Cardiac muscle cell (in vitro differentiated cells and primary cell): ENCODE measurements around the gene FARS2. TPM values are rescaled to one million over a fixed set of nuclear protein-coding genes. Genes with fewer than 3 reads are reported as not detected.
A peak's percentile ranks its signal among the peaks of the same experiment; 100 is the strongest.

Experiments used
- DNase-seq, 2 donors: peaks; one replicate each; pipeline versions ENCODE4 v3.0.0 to v3.0.0-alpha.2; 2010 to 2017; ENCODE audit warnings: low read depth in 1 of 2, low spot score in 1 of 2
- H3K27ac ChIP-seq: fragments of 200-600 bp; sonication (generic); 2 replicates; pipeline ENCODE4 v1.5.1; 2016
- H3K27me3 ChIP-seq: fragments of 200-600 bp; sonication (generic); 2 replicates; pipeline ENCODE4 v1.6.0; 2016; ENCODE audit warnings: control low read depth
- H3K36me3 ChIP-seq: fragments of 200-600 bp; sonication (generic); 2 replicates; pipeline ENCODE4 v1.5.1; 2016; ENCODE audit warnings: control low read depth
- H3K4me1 ChIP-seq: fragments of 200-600 bp; sonication (generic); 2 replicates; pipeline ENCODE4 v1.8.1; 2017; ENCODE audit warnings: low read depth, mild to moderate bottlenecking, mixed run types
- H3K4me3 ChIP-seq: fragments of 200-600 bp; sonication (generic); 2 replicates; pipeline ENCODE4 v1.5.1; 2016; ENCODE audit warnings: mild to moderate bottlenecking
- H3K9me3 ChIP-seq: fragments of 200-600 bp; sonication (generic); 2 replicates; pipeline ENCODE4 v1.5.1; 2017; ENCODE audit warnings: low read depth, mild to moderate bottlenecking, control low read depth
- polyA plus RNA-seq: library from polyadenylated mRNA; unstranded; fragments of >200 nt; fragmentation: Nextera tagmentation; extraction: Ambion mirVana; gene quantifications from 2 replicates; pipeline ENCODE4 v1.2.1, GENCODE V29; 2016
- total RNA-seq: library from RNA; depleted of rRNA; stranded (reverse); fragments of >200 nt; gene quantifications from 2 replicates; pipeline ENCODE4 v1.2.3, GENCODE V29; 2016
- TF ChIP-seq, protein P1 (sequence below): IDR thresholded peaks from 2 replicates; pipeline ENCODE4 v1.5.1; 2012; ENCODE audit warnings: low read depth, mild to moderate bottlenecking, low read length

The FARS2 gene
- total and polyA plus RNA-seq, 2 experiments from 2014 or later = 12.4 to 22.5 TPM

DNA sequence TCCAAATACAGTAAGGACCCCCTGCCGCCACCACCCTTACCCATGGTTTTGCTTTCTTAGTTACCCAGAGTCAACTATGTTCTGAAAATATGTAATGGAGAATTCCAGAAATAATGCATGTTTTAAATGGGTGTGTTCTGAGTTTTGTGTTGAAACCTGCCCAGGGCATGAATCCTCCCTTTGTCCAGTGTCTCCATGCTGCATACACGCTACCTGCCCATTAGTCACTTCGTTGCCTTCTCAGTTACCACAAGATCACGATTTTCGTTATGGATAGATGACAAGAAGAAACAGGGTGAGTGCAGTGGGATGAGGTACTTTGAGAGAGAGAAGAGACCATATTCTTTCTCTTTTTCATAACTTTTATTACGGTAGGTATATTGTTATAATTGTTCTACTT lies 10.6 kb downstream of the FARS2 start:
- H3K27ac ChIP-seq = no peak overlapping the region
- peaks cover 9% of the 10 kb centered on the region for H3K4me1 ChIP-seq
- no peak for DNase-seq
- TF ChIP-seq, protein P1, sequence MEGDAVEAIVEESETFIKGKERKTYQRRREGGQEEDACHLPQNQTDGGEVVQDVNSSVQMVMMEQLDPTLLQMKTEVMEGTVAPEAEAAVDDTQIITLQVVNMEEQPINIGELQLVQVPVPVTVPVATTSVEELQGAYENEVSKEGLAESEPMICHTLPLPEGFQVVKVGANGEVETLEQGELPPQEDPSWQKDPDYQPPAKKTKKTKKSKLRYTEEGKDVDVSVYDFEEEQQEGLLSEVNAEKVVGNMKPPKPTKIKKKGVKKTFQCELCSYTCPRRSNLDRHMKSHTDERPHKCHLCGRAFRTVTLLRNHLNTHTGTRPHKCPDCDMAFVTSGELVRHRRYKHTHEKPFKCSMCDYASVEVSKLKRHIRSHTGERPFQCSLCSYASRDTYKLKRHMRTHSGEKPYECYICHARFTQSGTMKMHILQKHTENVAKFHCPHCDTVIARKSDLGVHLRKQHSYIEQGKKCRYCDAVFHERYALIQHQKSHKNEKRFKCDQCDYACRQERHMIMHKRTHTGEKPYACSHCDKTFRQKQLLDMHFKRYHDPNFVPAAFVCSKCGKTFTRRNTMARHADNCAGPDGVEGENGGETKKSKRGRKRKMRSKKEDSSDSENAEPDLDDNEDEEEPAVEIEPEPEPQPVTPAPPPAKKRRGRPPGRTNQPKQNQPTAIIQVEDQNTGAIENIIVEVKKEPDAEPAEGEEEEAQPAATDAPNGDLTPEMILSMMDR = no peak
- no peaks in the 10 kb centered on the region for H3K9me3 ChIP-seq
- no peak overlapping the region for H3K4me3 ChIP-seq
- H3K36me3 ChIP-seq = no peaks in the 10 kb centered on the region
- no peaks in the 10 kb centered on the region for H3K27me3 ChIP-seq

GRCh38 chr6:5274231-5274630 lies 12.9 kb downstream of the FARS2 start:
- H3K27me3 ChIP-seq = no peaks in the 10 kb centered on the region
- no peak overlapping the region for H3K27ac ChIP-seq
- H3K36me3 ChIP-seq = no peaks in the 10 kb centered on the region
- peaks cover 9% of the 10 kb centered on the region for H3K4me1 ChIP-seq
- H3K4me3 ChIP-seq = no peak overlapping the region
- DNase-seq = no peak
- TF ChIP-seq, protein P1 = no peak
- no peaks in the 10 kb centered on the region for H3K9me3 ChIP-seq

DNA sequence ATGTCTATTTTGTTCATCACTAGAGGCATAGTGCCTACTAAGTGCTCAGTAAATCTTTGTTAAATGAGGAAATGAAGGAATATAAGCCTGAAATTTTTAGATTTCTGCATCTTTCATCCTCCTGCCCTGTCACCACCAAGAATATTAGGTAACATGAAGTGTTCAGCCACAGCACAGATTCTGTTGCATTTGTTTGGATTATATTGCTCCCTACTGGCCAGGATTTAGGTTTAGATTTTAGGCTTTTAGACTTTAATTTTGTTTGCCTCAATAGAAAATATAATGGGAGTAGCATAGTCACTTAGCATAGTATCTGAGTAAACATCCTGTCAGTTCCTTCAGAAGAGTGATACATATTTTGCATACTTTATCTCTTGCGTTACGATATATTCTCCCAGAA lies 14.2 kb downstream of the FARS2 start:
- Histone ChIP-seq H3K4me1 (peaks cover 2% of the 10 kb centered on the region), H3K27me3 (no peaks in the 10 kb centered on the region), H3K9me3 (no peaks in the 10 kb centered on the region), H3K4me3 (no peak overlapping the region), H3K27ac (no peak overlapping the region), H3K36me3 (no peaks in the 10 kb centered on the region)
- TF ChIP-seq, protein P1 = peak; percentile 10
- peak in 1 of 2 donors; percentile 17 for DNase-seq

DNA sequence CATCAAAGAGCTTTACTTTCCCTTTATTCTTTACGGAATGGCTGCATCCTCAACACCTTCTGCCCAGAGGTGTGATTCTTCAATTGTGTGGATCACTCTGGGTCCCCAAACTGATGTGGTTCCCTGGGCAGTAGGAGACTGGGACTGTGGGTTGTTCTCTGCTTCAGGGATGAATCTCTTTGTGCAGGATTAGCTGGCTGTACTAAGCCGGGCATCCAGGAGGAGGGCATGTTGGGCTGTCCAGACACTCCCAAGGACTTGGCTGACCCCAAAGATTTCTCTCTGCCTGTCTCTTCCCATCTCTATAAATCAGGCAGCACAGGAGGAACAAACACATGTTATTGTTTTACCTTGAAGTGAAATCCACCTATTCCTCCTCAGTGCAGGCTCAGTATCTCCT lies 15.3 kb downstream of the FARS2 start:
- H3K4me3 ChIP-seq = no peak overlapping the region
- H3K4me1 ChIP-seq = no peaks in the 10 kb centered on the region
- no peaks in the 10 kb centered on the region for H3K36me3 ChIP-seq
- H3K9me3 ChIP-seq = no peaks in the 10 kb centered on the region
- TF ChIP-seq, protein P1 = no peak
- no peaks in the 10 kb centered on the region for H3K27me3 ChIP-seq
- DNase-seq = no peak
- H3K27ac ChIP-seq = no peak overlapping the region

DNA sequence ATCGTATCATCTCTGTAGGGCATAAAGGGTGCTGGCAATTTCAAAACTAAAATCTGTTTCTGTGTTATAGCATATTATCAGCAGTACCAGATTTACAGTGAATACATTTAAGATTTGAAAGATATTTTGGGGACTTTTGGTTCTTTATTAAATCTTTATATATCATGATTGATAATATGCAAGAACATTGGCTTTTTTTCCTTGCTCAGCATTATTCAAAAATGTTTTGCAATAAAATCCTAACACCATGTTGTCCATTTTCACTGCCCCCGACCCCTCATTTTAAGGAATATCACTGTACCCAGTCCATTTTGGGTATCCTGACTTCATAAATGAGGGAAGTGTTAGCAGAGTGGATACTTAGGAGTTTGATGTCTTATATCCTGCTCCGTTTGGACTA lies 16.3 kb downstream of the FARS2 start:
- Histone ChIP-seq H3K9me3 (no peaks in the 10 kb centered on the region), H3K4me3 (no peak overlapping the region), H3K27ac (no peak overlapping the region), H3K27me3 (no peaks in the 10 kb centered on the region), H3K36me3 (no peaks in the 10 kb centered on the region), H3K4me1 (peaks cover 5% of the 10 kb centered on the region)
- no peak for DNase-seq
- TF ChIP-seq, protein P1 = no peak

DNA sequence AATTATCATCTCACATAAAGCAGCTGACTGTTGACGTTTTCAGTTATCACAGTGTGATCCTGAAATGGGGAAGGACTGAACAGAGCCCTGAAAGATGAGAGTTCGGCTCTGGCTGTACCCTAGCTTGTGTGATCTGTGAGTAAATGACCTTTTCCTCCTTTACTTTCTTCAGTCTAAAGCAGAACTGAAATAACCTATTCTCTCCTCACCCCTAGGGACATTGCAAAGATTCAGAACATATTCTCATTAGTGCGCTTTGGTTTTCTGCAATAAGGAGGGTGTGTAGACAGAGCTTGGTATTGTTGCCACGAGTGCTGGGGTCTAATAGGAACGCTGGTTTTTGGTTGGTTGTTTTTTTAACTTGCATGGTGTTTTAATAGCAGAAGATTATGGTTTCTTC lies 16.7 kb downstream of the FARS2 start:
- Histone ChIP-seq H3K9me3 (no peaks in the 10 kb centered on the region), H3K27ac (no peak overlapping the region), H3K4me1 (peaks cover 5% of the 10 kb centered on the region), H3K36me3 (no peaks in the 10 kb centered on the region), H3K4me3 (no peak overlapping the region), H3K27me3 (no peaks in the 10 kb centered on the region)
- DNase-seq = no peak
- TF ChIP-seq, protein P1 = no peak
